ENCODE results near the gene MTCL1. TPM values are rescaled to one million over a fixed set of nuclear protein-coding genes. Genes with fewer than 3 reads are reported as not detected.

The MTCL1 gene
- total and polyA plus RNA-seq, 5 experiments from 2014 or later: 0.13 to 0.41 TPM; not detected in 3

DNA sequence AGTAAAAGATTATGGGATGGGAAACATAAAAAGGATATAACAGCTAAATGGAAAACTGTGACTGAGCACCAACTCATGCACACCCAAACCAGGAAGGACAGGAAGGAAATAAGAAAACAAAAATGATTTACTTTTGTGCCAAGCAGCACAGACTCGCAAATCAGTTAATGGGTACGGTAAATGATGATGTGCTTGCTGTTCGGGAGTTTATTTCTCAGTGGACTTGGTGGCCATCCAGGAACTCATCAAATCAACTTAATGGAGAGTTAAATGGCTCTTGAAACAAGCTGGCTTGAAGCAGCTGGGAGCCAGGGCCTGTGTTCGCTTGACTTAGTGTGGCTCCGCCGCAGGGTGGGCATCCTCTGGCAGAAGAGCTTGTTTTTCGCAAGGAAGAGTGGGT is 36.2 kb downstream of the MTCL1 start:
- peaks cover 0 to 22% (median 4%) of the 10 kb centered on the region in 9 donors for H3K9me3 Mint-ChIP-seq
- no peak for ATAC-seq
- POLR2A ChIA-PET: no interaction called here
- no peaks in the 10 kb centered on the region for H3K27me3 Mint-ChIP-seq
- DNase-seq: no peak
- H3K36me3 Mint-ChIP-seq: peaks cover 0 to 10% (median 4%) of the 10 kb centered on the region in 3 donors
- no peak overlapping the region for H3K4me3 Mint-ChIP-seq
- H3K4me1 Mint-ChIP-seq: peaks cover 20 to 45% (median 42%) of the 10 kb centered on the region in 4 donors
- H3K27ac Mint-ChIP-seq: no peak overlapping the region

DNA sequence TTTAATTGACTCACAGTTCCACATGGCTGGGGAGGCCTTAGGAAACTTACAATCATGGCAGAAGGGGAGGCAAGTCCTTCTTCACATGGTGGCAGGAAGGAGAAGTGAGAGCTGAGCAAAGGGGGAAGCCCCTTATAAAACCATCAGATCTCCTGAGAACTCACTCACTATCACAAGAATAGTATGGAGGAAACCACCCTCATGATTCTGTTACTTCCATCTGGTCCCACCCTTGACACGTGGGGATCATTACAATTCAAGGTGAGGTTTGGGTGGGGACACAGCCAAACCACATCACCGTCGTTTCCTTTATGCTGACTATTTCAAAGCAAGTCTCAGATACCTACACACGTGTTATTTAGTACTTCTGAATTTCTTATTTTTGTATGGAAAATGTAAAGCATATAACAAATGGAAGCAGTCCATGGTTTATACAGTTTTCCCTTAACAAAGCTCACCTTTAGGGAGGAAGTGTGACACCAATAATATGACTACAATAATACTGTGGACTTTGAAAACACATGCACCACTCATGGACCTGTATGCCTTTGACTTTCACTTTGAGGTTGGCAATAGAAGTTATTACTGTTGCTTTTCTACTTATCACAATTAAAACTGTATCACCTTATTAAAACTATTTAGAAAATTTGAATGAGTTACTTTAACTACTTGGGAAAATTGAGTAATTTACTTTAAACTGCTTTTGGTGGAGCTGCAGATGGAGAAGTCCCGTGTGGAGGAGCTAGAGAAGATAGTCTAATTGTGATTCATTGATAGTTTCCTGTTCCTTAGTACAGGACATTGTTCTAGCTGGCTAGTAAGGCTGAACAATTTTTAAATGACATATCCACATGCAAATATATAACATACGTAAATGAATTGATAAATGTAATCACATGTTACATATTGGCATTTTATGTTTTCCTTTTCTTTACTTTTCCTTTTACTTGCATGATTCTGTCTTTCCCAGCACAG is 37.3 kb downstream of the MTCL1 start:
- ATAC-seq: peak; percentile 62 to 71
- H3K4me1 Mint-ChIP-seq: peaks cover 23 to 52% (median 44%) of the 10 kb centered on the region in 4 donors
- peak overlapping the region; percentile 1 to 92 (median 72) for H3K27ac Mint-ChIP-seq
- peak in 8 of 10 donors; percentile 28 to 65 (median 54) for DNase-seq
- H3K36me3 Mint-ChIP-seq: peaks cover 0 to 10% (median 4%) of the 10 kb centered on the region in 3 donors
- no peaks in the 10 kb centered on the region for H3K27me3 Mint-ChIP-seq
- POLR2A ChIA-PET: no interaction called here
- H3K4me3 Mint-ChIP-seq: peak overlapping the region in 7 of 10 donors; percentile 11 to 67 (median 55)
- H3K9me3 Mint-ChIP-seq: peaks cover 0 to 22% (median 4%) of the 10 kb centered on the region in 9 donors

DNA sequence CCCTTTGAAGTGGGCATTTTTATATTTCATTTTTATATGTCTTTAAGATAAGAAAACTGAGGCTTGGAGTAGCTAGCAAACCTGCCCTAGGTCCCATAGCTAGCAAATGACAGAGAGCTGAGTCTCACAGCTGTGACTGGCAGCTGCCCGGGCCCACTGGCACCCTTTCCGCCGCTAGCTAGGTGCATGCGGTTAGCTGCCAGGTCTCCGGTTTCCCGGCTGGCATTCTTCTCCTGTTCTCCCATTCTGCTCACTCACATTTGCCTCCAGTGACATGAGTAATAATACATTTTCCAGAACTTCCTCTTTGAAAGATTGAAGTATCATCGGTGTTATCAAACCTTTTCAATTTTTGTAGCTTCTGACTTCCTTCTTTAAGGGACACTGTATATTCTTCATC is 38.7 kb downstream of the MTCL1 start:
- Mint-ChIP-seq H3K36me3 (peaks cover 0 to 10% (median 4%) of the 10 kb centered on the region in 3 donors), H3K27ac (peak overlapping the region in 4 of 10 donors; percentile 54 to 79 (median 76)), H3K4me1 (peaks cover 22 to 52% (median 43%) of the 10 kb centered on the region in 4 donors), H3K27me3 (no peaks in the 10 kb centered on the region), H3K4me3 (peak overlapping the region in 4 of 10 donors; percentile 69 to 87 (median 75)), H3K9me3 (peaks cover 0 to 22% (median 4%) of the 10 kb centered on the region in 9 donors)
- POLR2A ChIA-PET: no interaction called here
- no peak for ATAC-seq
- no peak for DNase-seq

DNA sequence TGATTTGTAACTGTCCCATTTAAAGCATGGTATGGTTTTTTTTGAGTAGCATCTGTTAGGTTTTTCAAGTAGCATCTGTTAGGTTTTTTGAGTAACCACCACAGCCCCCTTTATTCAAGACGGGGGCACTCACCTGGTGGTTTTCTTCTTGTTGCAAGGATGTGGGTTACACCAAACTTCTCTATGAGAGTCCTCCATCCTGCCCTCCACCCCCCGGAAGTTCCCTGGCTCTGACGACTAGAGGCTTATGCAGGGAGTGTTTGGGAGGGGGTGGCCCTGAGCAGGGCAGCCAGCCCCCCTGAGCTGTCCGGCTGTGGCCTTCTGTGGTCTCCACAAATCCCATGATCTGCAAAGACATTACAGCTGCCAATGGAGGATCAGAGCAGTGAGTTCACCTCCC is 39.3 kb downstream of the MTCL1 start:
- Mint-ChIP-seq H3K4me1 (peaks cover 24 to 52% (median 43%) of the 10 kb centered on the region in 4 donors), H3K36me3 (peaks cover 0 to 10% (median 4%) of the 10 kb centered on the region in 3 donors), H3K4me3 (peak overlapping the region; percentile 31 to 87 (median 70)), H3K27ac (peak overlapping the region in 9 of 10 donors; percentile 21 to 89 (median 74)), H3K9me3 (peaks cover 0 to 22% (median 4%) of the 10 kb centered on the region in 9 donors), H3K27me3 (peaks cover 0 to 3% (median 0%) of the 10 kb centered on the region in 5 donors)
- DNase-seq: peak in 9 of 10 donors; percentile 31 to 88 (median 78)
- POLR2A ChIA-PET: interaction anchor here (1.1 kb wide), 1 partner anchor 9 kb away, joined by 4 read pairs; no protein-coding TSS in a partner anchor
- peak; percentile 89 to 91 for ATAC-seq

DNA sequence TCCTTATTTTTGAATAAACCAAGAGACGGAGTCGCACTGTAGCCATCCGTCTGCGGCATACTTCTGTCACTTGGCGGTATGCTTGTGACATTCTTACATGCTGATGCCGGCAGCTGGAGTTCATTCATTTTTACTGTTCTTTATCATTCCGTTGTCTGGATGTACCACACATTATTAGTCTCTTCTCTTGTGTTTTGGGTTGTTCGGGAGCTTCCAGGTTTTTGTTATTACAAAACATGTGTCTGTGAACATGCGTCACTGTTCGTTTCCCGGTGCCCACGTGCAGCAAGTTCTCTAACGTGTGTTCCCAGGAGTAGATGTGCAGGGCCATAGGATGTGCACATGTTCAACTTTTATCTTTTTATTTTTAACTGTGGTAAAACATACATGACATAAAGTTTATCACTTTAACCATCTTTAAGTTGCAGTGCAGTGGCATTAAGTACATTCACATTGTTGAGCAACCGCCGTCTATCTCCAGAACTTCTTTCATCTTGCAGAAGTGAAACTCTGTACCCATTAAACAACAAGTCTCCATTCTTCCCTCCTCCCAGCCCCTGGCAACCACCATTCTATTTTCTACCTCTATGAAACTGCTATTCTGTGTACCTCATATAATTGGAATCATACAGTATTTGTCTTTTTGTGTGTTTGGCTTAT is 40.1 kb downstream of the MTCL1 start:
- Mint-ChIP-seq H3K27ac (peak overlapping the region in 4 of 10 donors; percentile 14 to 91 (median 82)), H3K27me3 (peaks cover 0 to 3% (median 0%) of the 10 kb centered on the region in 5 donors), H3K4me1 (peaks cover 24 to 52% (median 45%) of the 10 kb centered on the region in 4 donors), H3K9me3 (peaks cover 0 to 22% (median 4%) of the 10 kb centered on the region in 9 donors), H3K4me3 (peak overlapping the region in 9 of 10 donors; percentile 3 to 76 (median 40)), H3K36me3 (peaks cover 0 to 10% (median 4%) of the 10 kb centered on the region in 3 donors)
- DNase-seq (peak in 1 of 10 donors; percentile 13), ATAC-seq (no peak)
- POLR2A ChIA-PET: interaction anchor here (1.1 kb wide), 1 partner anchor 8 kb away, joined by 4 read pairs; no protein-coding TSS in a partner anchor

DNA sequence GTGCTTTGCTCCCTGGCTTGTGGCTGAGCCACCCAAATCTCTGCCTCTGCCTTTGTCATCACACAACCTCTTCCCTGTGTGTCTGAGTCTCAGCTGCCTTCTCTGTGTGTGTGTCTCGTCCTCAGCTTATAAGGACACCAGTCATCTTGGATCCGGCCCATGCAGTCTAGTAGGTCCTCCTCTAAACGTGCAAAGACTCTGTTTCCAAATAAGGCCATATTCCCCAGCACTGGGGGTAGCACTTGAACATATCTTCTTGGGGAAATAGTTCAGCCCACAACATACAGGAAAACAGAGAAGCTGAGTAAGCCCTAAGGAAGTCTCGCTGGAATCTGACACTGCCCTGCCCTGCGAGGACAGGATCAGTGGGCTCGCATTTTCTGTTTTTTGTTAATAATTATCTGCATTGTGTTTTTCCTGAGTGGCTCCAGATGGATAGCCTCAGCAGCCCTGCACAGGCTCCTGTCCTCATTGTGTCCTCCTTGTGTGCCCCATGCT is 42.1 kb downstream of the MTCL1 start:
- Mint-ChIP-seq H3K27ac (no peak overlapping the region), H3K4me3 (no peak overlapping the region), H3K4me1 (peaks cover 26 to 56% (median 39%) of the 10 kb centered on the region in 4 donors), H3K27me3 (peaks cover 0 to 3% (median 0%) of the 10 kb centered on the region in 5 donors), H3K36me3 (peaks cover 0 to 2% (median 0%) of the 10 kb centered on the region in 3 donors), H3K9me3 (peaks cover 0 to 4% (median 0%) of the 10 kb centered on the region in 9 donors)
- no peak for DNase-seq
- POLR2A ChIA-PET: no interaction called here
- no peak for ATAC-seq

DNA sequence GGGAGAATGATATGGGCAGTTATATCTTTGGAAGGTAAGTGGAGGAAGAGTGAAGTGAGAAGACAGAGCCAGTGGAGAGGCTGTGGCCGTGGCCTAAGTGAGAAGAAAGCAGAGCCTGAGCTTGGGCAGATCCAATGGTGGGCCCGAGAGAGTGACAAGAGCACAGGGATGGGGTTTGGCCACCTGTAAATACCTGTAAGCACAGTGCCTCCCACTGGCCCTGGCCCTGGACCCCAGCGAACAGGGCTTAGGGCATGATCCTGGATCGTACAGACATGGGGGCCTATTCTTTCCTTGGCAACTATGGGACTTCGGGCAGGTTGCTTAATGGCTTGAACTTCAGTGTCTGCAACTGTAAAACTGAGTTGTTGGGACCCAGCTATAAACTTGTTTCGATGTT is 44.1 kb downstream of the MTCL1 start:
- H3K4me1 Mint-ChIP-seq: peaks cover 22 to 40% (median 27%) of the 10 kb centered on the region in 4 donors
- POLR2A ChIA-PET: no interaction called here
- no peak overlapping the region for H3K27ac Mint-ChIP-seq
- no peaks in the 10 kb centered on the region for H3K9me3 Mint-ChIP-seq
- DNase-seq (no peak), ATAC-seq (no peak)
- peaks cover 0 to 9% (median 6%) of the 10 kb centered on the region in 5 donors for H3K27me3 Mint-ChIP-seq
- peak overlapping the region in 1 of 10 donors; percentile 65 for H3K4me3 Mint-ChIP-seq
- no peaks in the 10 kb centered on the region for H3K36me3 Mint-ChIP-seq

DNA sequence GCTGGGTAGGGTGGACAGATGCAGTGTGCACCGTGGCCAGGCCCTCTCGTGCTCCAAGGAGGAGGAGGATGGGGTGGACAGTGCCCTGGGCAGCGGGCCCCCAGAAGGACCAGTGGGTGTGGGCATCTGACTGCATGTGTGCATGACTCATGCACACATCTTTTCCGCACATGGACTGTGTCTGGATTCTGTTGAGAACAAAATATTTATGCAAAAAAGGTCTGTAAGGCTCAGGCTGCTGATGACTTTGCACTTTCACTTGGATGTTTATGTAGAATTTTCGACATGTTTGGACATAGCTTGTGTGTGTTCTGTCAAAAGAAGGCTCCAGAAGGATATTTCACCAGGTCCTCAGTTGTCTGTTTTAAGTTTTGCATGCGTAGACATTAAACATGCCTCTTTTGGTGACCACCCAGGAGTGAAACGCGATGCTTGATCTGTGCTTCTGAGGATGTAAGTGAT is 45.6 kb downstream of the MTCL1 start:
- H3K9me3 Mint-ChIP-seq: no peaks in the 10 kb centered on the region
- no peak for DNase-seq
- no peak for ATAC-seq

DNA sequence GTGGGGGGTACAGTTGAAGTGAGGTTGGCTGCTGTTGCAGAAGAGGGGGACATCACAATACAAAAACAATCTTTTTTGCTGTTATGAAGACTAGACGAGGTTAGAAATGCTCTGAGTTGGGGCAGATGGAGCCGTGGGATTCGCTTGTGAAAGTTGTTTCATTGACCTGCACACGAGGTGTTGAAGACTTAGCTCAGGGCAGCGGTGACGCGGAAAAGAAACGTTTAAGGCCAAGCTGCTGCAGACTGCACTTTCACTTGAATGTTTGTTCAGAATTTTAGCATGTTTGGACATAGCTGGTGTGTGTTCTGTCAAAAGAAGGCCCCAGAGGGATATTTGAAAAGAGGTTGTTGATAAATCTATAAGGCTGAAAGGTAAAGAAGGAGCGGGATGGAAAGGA is 46.3 kb downstream of the MTCL1 start:
- POLR2A ChIA-PET: no interaction called here
- DNase-seq: no peak
- Mint-ChIP-seq H3K9me3 (no peaks in the 10 kb centered on the region), H3K4me1 (peaks cover 26 to 41% (median 27%) of the 10 kb centered on the region in 4 donors), H3K4me3 (no peak overlapping the region), H3K27ac (no peak overlapping the region), H3K27me3 (peaks cover 0 to 9% (median 6%) of the 10 kb centered on the region in 5 donors), H3K36me3 (no peaks in the 10 kb centered on the region)
- ATAC-seq: no peak

More for the DNA sequence above, 45.6 kb downstream of the MTCL1 start:
- no peak overlapping the region for H3K27ac Mint-ChIP-seq
- H3K36me3 Mint-ChIP-seq: no peaks in the 10 kb centered on the region
- H3K4me3 Mint-ChIP-seq: no peak overlapping the region
- peaks cover 0 to 9% (median 6%) of the 10 kb centered on the region in 5 donors for H3K27me3 Mint-ChIP-seq
- H3K4me1 Mint-ChIP-seq: peaks cover 23 to 40% (median 27%) of the 10 kb centered on the region in 4 donors
- POLR2A ChIA-PET: no interaction called here

DNA sequence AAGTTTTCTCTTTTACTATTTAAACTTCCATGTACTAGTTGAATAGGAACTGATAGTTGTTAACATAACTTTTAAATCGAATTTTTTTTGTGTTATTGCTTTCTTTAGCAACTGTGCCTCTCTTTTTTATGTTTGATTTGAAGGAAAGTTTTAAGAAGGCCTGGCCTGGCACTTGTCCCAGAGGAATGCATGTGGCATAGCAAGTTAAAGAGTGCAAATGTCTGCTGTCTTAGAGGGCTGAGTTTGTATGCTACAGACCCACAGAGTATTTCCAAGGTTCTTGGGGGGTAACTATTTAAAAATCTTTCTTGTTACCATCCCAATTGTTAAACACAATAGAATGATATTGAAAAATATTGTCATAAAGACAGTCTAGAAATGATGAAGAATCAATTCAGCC is 47.0 kb downstream of the MTCL1 start:
- no peak for ATAC-seq

DNA sequence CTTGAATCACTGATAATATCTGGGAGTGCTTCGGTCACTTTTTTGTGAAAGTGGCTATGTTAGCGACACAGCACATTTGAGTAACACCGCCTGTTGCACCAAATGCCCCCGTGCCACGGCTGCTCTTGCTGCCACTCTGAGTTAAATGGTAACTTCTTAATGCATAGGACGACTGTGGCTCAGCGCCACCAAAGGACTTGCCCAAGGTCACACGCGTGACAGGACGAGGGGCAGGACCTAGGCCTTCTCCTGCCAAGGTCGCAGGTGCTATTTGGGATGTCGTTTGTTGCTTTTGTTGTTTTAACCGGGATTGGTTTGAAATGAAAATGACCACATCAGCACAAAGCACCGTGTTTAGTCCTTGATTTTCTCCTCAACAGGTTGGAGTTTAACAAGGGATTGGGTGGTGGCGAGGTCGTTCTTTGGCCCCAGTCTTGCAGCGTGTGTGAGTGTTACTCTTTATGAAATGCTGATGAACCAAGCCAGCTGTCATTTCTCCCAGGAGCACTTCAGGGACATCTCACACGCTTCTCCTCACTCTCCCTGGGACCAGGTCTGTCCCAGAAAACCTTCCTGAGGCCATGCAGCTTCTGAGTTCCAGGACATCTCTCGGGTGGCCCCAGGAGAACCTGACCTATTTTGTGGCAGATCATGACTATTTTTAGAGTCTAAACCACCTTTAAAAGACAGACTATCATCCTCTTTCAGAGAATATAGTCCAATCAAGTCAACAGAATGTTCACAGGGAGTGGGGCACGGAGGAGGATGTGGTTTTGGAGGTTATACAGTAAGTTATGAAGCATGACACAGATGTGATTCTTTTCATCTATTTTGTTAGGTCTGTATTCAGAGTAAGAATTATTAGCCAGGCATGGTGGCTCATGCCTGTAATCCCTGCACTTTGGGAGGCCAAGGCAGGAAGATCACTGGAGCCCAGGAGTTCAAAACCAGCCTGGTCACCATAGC is 49.9 kb downstream of the MTCL1 start:
- Mint-ChIP-seq H3K27me3 (peaks cover 2 to 31% (median 15%) of the 10 kb centered on the region in 5 donors), H3K9me3 (peaks cover 0 to under 1% (median 0%) of the 10 kb centered on the region in 9 donors), H3K36me3 (no peaks in the 10 kb centered on the region), H3K4me1 (peaks cover 25 to 51% (median 35%) of the 10 kb centered on the region in 4 donors), H3K27ac (peak overlapping the region in 6 of 10 donors; percentile 28 to 88 (median 86)), H3K4me3 (peak overlapping the region; percentile 65 to 92 (median 83))
- ATAC-seq (peak; percentile 100), DNase-seq (peak; percentile 16 to 90 (median 74))
- POLR2A ChIA-PET: no interaction called here

More for the DNA sequence above, 47.0 kb downstream of the MTCL1 start:
- Mint-ChIP-seq H3K4me3 (no peak overlapping the region), H3K4me1 (peaks cover 25 to 42% (median 30%) of the 10 kb centered on the region in 4 donors), H3K27ac (no peak overlapping the region), H3K27me3 (peaks cover 0 to 11% (median 6%) of the 10 kb centered on the region in 5 donors), H3K36me3 (no peaks in the 10 kb centered on the region), H3K9me3 (no peaks in the 10 kb centered on the region)
- no peak for DNase-seq
- POLR2A ChIA-PET: no interaction called here
